Thoracic aorta (tissue), 2 donors: ENCODE data around the gene PTBP1. TPM values are rescaled to one million over a fixed set of nuclear protein-coding genes. Genes with fewer than 3 reads are reported as not detected.
A peak's percentile ranks its signal among the peaks of the same experiment; 100 is the strongest.

Experiments used
- ATAC-seq: fragments of 150-250 bp; one replicate; pipeline ENCODE4 v1.8.0; 2017; ENCODE audit warnings: low read depth; ENCODE audit not compliant: insufficient number of reproducible peaks, low FRiP score
- DNase-seq: peaks from one replicate; pipeline ENCODE4 v3.0.0-alpha.2; 2020; ENCODE audit warnings: low spot score
- H3K27ac ChIP-seq, 2 donors: fragments of 200-600 bp; sonication (generic); 1 replicate in 1 of 2; 2 replicates in 1 of 2; pipeline ENCODE4 v1.5.1; 2016; ENCODE audit warnings: mild to moderate bottlenecking in 2 of 2, moderate library complexity in 2 of 2
- H3K27me3 ChIP-seq: fragments of 200-600 bp; sonication (generic); replicated peaks from 2 replicates; pipeline ENCODE4 v1.6.0; 2016; ENCODE audit warnings: mild to moderate bottlenecking; ENCODE audit not compliant: insufficient read depth
- H3K36me3 ChIP-seq: fragments of 200-600 bp; sonication (generic); one replicate; pipeline ENCODE4 v1.5.1; 2016
- H3K4me1 ChIP-seq, 2 donors: fragments of 200-600 bp; sonication (generic); 1 replicate in 1 of 2; 2 replicates in 1 of 2; pipeline versions ENCODE4 v1.5.1 to v1.6.0; 2016; ENCODE audit warnings: low read depth in 2 of 2, mild to moderate bottlenecking in 1 of 2; ENCODE audit not compliant: control insufficient read depth in 1 of 2
- H3K4me3 ChIP-seq: fragments of 200-600 bp; sonication (generic); 2 replicates; pipeline ENCODE4 v1.5.1; 2016; ENCODE audit warnings: mild to moderate bottlenecking
- H3K9me3 ChIP-seq: fragments of 200-600 bp; sonication (generic); 2 replicates; pipeline ENCODE4 v1.5.1; 2016
- CTCF ChIP-seq: fragments of 200-600 bp; sonication (generic); IDR thresholded peaks from one replicate; pipeline ENCODE4 v1.5.1; 2019; ENCODE audit warnings: antibody characterized with exemption
- total RNA-seq, 2 donors: library from RNA; depleted of rRNA; stranded (reverse); fragments of >200 nt; gene quantifications; one replicate each; pipeline versions ENCODE4 v1.1.0 to v1.2.3, GENCODE V29; 2016

The PTBP1 gene
- total RNA-seq, 2 donors from 2014 or later = 149 to 163 TPM

- ATAC-seq (no peak), DNase-seq (no peak)
- no peak overlapping the region for H3K27ac ChIP-seq
- no peaks in the 10 kb centered on the region for H3K27me3 ChIP-seq
- H3K9me3 ChIP-seq = no peaks in the 10 kb centered on the region
- H3K36me3 ChIP-seq = no peaks in the 10 kb centered on the region
- TF ChIP-seq CTCF = no peak
- H3K4me1 ChIP-seq = peaks cover 6 to 16% of the 10 kb centered on the region in 2 donors
- H3K4me3 ChIP-seq = no peak overlapping the region
Observed at GRCh38 chr19:792306-792885, 4.9 kb upstream of the PTBP1 start.

- DNase-seq (no peak), ATAC-seq (no peak)
- no peaks in the 10 kb centered on the region for H3K36me3 ChIP-seq
- no peak for TF ChIP-seq CTCF
- H3K27me3 ChIP-seq = no peaks in the 10 kb centered on the region
- H3K4me1 ChIP-seq = peaks cover 7 to 21% of the 10 kb centered on the region in 2 donors
- no peak overlapping the region for H3K4me3 ChIP-seq
- no peaks in the 10 kb centered on the region for H3K9me3 ChIP-seq
- H3K27ac ChIP-seq = no peak overlapping the region
Observed at GRCh38 chr19:793806-794205, 3.4 kb upstream of the PTBP1 start.

GRCh38 chr19:795073-795611 lies 2.1 kb upstream of the PTBP1 start:
- Histone ChIP-seq H3K27me3 (no peaks in the 10 kb centered on the region), H3K4me3 (peak overlapping the region; percentile 6), H3K4me1 (peaks cover 20 to 34% of the 10 kb centered on the region in 2 donors), H3K36me3 (no peaks in the 10 kb centered on the region), H3K9me3 (no peaks in the 10 kb centered on the region), H3K27ac (peak overlapping the region in 1 of 2 donors; percentile 11)
- ATAC-seq = no peak
- DNase-seq = no peak
- no peak for TF ChIP-seq CTCF

- H3K9me3 ChIP-seq = no peaks in the 10 kb centered on the region
- peak overlapping the region in 1 of 2 donors; percentile 46 for H3K27ac ChIP-seq
- DNase-seq = no peak
- no peak for ATAC-seq
- TF ChIP-seq CTCF = no peak
- H3K4me3 ChIP-seq = peak overlapping the region; percentile 86
- H3K27me3 ChIP-seq = no peaks in the 10 kb centered on the region
- H3K4me1 ChIP-seq = peaks cover 28 to 42% of the 10 kb centered on the region in 2 donors
- H3K36me3 ChIP-seq = no peaks in the 10 kb centered on the region
Observed at GRCh38 chr19:795691-796581, 1.3 kb upstream of the PTBP1 start.
